T follicular helper cell (primary cell): ENCODE results near the gene MAVS.
"Not testable (repeated sequence)": the region's sequence is repeated elsewhere in the genome, so short reads cannot be mapped to it uniquely, and the experiment has no call there.

Experiments
- DNase-seq: peaks from one replicate; pipeline ENCODE4 v3.0.0-alpha.2; 2020; ENCODE audit warnings: low read depth

MAVS gene

GRCh38 chr20:3887876-3888620 lies 41.4 kb downstream of the MAVS start:
- no peak for DNase-seq

GRCh38 chr20:3888622-3889488 lies 42.2 kb downstream of the MAVS start, which contains the start of gene PANK2:
TSS of gene PANK2 (plus strand) at chr20:3889387.
- DNase-seq = peak; percentile 93

- no peak for DNase-seq
Observed at GRCh38 chr20:3889489-3890397, 43.1 kb downstream of the MAVS start.

GRCh38 chr20:3890398-3890751 lies 43.7 kb downstream of the MAVS start:
- no peak for DNase-seq

GRCh38 chr20:3890999-3891929 lies 44.6 kb downstream of the MAVS start:
- DNase-seq = no peak

- no peak for DNase-seq
Observed at GRCh38 chr20:3894796-3895195, 48.2 kb downstream of the MAVS start.

GRCh38 chr20:3896302-3896701 lies 49.7 kb downstream of the MAVS start:
- no peak for DNase-seq

GRCh38 chr20:3896853-3897583 lies 50.4 kb downstream of the MAVS start:
- DNase-seq = no peak

GRCh38 chr20:3898181-3898580 lies 51.5 kb downstream of the MAVS start:
- DNase-seq = not testable (repeated sequence)

- no peak for DNase-seq
Observed at GRCh38 chr20:3898639-3899038, 52.0 kb downstream of the MAVS start.

- DNase-seq = no peak
Observed at GRCh38 chr20:3900187-3900604, 53.6 kb downstream of the MAVS start.

- DNase-seq = no peak
Observed at GRCh38 chr20:3901028-3901705, 54.5 kb downstream of the MAVS start.

- no peak for DNase-seq
Observed at GRCh38 chr20:3901706-3902440, 55.2 kb downstream of the MAVS start.

- DNase-seq = no peak
Observed at GRCh38 chr20:3902446-3902845, 55.8 kb downstream of the MAVS start.

- DNase-seq = no peak
Observed at GRCh38 chr20:3904224-3904623, 57.6 kb downstream of the MAVS start.

- no peak for DNase-seq
Observed at GRCh38 chr20:3904857-3905256, 58.2 kb downstream of the MAVS start.

- DNase-seq = peak; percentile 25
Observed at GRCh38 chr20:3906744-3907721, 60.4 kb downstream of the MAVS start.

GRCh38 chr20:3908667-3909066 lies 62.0 kb downstream of the MAVS start:
- no peak for DNase-seq
